Skeletal muscle cell (primary cell): ENCODE data around the gene ENOX2.
A peak's percentile ranks its signal among the peaks of the same experiment; 100 is the strongest.
"Not testable (repeated sequence)": the region's sequence is repeated elsewhere in the genome, so short reads cannot be mapped to it uniquely, and the experiment has no call there.

Experiments
- DNase-seq: peaks from one replicate; pipeline ENCODE4 v3.0.0-alpha.2; 2010; ENCODE audit warnings: low read depth
- H3K4me3 ChIP-seq: 2 replicates; pipeline ENCODE4 v1.5.1; 2011; ENCODE audit warnings: low read depth, mild to moderate bottlenecking, control low read depth, low read length, moderate library complexity

Gene ENOX2, protein sequence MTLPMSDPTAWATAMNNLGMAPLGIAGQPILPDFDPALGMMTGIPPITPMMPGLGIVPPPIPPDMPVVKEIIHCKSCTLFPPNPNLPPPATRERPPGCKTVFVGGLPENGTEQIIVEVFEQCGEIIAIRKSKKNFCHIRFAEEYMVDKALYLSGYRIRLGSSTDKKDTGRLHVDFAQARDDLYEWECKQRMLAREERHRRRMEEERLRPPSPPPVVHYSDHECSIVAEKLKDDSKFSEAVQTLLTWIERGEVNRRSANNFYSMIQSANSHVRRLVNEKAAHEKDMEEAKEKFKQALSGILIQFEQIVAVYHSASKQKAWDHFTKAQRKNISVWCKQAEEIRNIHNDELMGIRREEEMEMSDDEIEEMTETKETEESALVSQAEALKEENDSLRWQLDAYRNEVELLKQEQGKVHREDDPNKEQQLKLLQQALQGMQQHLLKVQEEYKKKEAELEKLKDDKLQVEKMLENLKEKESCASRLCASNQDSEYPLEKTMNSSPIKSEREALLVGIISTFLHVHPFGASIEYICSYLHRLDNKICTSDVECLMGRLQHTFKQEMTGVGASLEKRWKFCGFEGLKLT

DNA sequence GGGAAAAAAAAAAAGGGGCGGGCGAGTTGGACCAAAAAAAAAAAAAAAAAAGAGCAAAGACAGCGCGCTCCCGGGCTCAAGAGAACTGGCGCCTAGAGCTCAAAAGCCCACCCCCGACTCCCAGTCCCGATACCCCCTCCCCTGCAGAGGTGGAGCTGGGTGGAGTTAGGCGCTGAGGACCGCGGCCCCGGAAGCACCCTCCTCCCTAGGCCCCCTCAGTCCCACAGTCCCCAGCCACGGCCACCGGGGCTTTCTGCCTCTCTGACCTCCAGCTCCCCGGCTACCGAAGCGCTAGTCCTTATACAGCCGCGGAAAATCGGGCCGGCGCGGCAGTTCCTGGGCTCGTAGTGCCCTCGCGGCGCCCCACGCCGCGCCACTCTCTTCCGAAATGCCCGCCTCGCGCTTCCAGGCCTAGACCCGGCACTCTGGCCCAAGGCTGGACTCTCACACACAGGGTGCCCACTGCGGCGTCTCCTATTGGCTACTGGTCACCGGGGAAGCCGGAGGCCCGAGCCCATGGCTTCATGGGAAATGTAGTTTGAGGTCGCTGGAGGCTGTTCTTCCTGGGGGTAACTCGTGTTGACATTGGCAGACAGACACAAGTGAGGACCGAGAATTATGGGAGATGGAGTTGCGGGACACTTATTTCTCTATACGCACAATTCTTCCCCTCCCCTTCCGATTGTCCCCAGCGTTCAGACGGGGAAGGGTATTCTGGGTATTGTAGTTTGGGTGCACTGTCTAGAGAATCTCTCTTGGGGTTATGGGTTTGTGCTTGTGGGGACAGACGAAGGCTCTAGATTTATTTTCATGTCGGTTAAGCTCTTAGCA is at the start of gene ENOX2:
TSS of gene ENOX2 (minus strand) at position 427 of the 831 bp plus-strand sequence. CDS start 199,993 bp downstream, outside the sequence.
- peak; percentile 91 for DNase-seq
- H3K4me3 ChIP-seq = peak within 1 kb of the TSS; percentile 63

DNA sequence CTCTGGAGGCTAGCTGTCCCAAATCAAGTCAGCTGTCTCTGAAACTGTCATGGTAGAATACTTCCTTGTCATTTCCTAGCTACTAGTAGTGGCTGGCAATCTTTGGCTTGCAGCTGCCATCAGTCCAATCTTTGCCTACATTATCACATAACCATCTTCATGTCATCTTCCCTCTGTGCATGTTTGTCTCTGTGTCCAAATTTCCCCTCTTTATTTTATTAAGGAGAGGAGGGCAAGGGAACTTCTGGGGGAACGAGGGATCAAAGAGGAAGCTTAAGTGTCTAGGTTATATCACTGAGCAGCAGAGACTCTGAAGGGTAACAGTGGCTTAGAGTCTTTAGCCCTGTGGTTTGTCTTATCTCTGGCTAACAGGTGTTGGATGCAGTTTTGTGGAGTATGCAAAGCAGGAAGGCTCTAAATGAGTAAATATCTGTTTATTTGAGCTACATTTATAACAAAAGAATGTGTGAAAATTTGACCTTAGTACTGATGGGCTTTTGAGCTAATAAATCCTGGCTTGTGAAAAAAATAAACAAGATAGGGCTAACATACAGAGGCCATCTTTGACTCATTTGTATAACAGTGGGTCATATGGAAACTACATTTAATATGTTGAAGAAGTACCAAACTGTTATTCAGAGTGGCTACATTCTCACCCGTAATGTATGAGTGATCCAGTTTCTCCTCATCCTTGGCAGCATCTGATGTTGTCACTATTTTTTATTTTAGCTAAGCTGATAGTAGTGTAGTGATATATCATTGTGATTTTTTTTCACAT is 49.4 kb upstream of the ENOX2 start:
- H3K4me3 ChIP-seq = no peak overlapping the region

DNA sequence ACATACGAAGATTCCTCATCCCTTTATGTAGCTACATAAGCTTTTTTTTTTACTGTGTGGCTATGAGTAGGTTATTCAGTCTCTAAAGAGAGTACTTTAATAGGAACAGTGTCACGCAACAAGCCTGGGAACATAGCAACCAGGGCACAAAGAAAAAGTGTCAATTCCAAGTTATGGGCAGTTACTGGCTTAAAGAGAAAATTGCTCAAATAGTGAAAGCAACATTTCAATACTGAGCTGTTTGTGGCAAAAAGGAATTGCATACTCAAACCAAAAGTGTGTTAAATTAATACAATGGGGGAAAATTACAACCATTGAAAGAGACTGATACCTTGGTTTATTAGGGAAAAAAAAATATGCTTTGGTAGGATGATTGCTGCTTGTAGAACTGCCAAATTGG is 41.2 kb upstream of the ENOX2 start:
- no peak for DNase-seq
- H3K4me3 ChIP-seq = no peak overlapping the region

More for the DNA sequence above, 49.4 kb upstream of the ENOX2 start:
- no peak for DNase-seq

DNA sequence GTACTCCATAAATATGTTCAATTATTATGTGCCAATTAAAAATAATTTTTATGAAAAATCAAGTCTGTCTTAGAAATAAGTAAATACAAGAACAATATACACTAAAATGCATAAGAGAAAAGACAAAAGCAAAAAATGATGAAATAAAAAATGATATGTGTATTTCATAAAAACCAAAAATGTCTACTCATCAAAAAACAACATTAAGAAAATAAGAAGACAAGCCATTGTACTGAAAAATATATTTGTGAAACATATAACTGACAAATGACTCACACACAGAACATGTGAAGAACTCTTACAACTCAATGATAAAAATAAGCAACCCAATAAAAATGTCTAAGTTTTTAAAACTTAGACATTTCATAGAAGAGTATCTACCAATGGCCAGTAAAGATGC is 34.1 kb upstream of the ENOX2 start:
- no peak overlapping the region for H3K4me3 ChIP-seq
- no peak for DNase-seq

DNA sequence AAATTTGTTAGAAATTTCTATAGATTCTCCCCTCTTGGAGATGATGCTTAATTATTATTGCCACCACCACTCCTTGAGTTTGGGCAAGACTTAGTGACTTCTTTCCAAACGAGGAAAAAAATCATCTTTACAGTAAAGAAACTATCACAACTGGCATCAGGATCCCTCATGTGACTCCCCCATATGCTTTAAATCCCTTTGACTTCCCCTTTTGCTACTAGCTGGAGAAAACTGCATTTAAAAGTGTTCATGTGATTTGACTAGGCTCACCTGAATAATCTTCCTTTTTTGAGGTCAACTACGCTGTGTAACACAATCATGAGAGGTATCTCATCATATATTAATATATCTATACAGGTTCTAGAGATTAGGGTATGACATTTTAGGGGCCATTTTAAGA is 30.3 kb upstream of the ENOX2 start:
- DNase-seq = no peak

DNA sequence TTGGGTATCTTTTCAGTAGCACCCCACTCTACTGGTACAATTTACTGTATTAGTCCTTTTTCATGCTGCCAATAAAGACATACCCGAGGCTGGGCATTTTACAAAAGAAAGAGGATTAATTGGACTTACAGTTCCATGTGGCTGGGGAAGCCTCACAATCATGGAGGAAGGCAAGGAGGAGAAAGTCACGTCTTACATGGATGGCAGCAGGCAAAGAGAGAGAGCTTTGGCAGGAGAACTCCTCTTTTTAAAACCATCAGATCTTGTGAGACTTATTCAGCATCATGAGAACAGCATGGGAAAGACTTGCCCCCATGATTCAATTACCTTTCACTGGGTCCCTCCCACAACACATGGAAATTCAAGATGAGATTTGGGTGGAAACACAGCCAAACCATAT is 17.4 kb upstream of the ENOX2 start:
- not testable (repeated sequence) for DNase-seq, H3K4me3 ChIP-seq

More for the DNA sequence above, 30.3 kb upstream of the ENOX2 start:
- no peak overlapping the region for H3K4me3 ChIP-seq

DNA sequence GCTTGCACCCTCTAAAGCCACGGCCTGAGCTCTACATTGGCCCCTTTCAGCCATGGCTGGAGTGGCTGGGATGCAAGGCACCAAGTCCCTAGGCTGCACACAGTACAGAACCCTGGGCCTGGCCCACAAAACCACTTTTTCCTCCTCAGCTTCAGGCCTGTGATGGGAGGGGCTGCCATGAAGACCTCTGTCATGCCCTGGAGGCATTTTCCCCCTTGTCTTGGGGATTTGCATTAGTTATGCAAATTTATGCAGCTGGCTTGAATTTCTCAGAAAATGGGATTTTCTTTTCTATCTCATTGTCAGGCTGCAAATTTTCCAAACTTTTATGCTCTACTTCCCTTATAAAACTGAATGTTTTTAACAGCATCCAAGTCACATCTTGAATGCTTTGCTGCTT is 16.7 kb upstream of the ENOX2 start:
- DNase-seq, H3K4me3 ChIP-seq: not testable (repeated sequence)

DNA sequence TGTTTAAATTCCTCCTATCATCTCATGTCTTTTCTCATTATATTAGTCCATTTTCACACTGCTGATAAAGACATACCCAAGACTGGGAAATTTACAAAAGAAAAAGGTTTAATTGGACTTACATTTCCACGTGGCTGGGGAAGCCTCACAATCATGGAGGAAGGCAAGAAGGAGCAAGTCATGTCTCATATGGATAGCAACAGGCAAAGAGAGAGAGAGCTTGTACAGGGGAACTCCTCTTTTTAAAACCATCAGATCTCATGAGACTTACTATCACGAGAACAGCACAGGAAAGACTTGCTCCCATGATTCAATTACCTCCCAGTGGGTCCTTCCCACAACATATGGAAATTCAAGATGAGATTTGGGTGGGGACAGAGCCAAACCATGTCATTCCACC is 15.5 kb upstream of the ENOX2 start:
- H3K4me3 ChIP-seq = not testable (repeated sequence)

DNA sequence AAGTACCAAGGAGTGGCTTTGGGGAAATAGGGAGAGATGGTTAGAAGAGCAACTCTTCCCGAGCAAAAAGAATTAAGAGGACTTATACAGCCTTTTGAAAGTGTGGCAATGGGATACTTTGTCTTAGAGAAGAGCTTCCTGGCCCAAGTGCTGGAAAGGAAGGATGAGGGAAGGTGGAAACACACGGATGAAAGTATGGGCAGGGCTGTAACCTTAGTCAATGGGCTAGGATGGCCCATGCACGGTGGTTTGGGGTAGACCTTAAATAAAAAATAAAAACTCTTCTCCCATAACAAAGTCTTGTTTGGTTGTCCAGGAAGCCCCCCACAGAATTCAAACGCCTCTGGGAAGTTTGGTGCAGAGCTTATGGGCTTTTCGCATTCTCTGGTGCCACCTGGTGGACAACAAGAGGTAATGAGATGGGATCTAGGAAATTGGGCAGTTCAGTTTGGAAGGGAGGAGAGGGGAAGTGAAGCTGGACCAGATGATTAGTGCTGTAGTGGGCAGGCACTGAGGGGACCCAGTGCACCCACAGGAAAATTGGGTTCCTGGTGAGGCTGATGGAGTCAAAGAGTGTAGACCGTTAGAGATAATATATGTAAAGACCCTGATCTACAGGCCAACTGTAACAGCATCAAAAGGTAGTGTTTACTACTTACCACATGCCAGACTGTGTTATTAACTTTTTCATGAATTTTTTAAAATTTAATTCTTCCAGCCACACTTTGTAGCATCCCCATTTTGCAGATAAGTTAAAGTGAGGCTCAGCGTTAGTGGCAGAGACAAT is 13.8 kb upstream of the ENOX2 start:
- no peak for DNase-seq

More for the DNA sequence above, 15.5 kb upstream of the ENOX2 start:
- not testable (repeated sequence) for DNase-seq

DNA sequence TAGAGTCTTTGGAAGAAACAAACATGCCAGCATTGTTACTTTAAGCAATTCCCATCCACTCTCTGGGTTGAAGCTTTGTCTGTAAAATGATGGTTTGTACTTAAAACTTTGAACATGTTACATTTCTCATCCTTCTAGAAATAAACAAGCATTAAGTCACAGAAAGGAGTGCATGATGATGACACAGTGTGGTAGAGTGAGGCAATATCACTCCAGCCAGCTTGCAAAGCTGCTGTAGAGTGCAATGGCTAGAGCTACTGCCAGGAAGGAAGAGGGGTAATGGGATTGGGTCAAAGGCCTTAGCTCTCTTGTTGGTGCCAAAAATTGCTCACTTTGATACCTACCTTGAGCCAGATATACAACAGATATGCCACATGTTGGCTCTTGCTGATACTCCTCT is 12.3 kb upstream of the ENOX2 start:
- no peak overlapping the region for H3K4me3 ChIP-seq
- DNase-seq = no peak

More for the DNA sequence above, 13.8 kb upstream of the ENOX2 start:
- no peak overlapping the region for H3K4me3 ChIP-seq

DNA sequence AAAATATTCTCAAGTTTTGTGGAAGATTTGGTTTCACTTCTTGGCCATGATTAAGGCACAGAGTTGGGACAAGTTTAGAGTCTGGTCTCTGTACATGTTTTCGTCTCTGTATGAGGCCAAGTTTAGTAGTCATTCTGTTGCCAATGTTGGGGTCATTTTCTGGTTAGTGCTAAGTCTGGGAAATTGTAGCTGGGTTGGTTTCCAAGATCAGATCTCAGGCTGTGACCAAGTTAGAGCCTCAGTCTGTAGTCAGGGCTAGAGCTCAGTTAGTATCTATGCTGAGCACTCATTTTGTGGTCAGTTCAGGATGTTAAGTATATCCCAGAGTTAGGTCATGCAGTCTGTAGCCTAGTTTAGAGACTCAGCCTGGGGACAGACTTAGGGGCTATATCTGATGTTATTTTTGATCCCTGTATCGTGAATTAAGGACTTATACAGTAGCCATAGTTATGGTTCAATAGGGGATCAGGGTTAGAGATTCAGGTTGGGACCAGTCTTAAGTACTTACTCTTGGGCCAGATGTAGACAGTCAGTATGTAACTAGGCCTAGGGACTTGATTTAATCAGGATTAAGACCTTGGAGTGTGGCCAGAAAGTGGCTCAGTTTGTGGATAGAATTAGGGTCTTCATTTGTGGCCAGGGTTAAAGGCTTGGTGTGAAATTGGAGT is 6.6 kb upstream of the ENOX2 start:
- H3K4me3 ChIP-seq = no peak overlapping the region
- no peak for DNase-seq

DNA sequence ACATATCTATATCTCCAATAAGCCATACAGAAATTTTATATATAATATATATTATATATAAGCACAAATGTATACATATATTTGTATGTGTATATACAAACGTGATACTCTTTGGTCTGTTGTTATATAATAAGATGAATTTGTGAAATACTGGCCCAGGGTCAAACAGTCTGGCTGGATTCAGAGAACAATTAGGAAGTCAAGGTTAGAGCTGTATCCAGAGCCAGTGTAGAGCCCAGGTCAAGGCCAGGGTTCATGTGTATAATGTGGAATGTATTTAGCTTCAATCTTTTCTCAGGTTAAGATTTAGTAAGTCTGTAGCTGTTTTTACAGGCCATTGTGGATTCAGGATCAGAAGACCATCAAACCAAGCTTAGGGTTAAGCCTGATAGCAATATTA is 3.8 kb upstream of the ENOX2 start:
- DNase-seq = no peak
- no peak overlapping the region for H3K4me3 ChIP-seq

DNA sequence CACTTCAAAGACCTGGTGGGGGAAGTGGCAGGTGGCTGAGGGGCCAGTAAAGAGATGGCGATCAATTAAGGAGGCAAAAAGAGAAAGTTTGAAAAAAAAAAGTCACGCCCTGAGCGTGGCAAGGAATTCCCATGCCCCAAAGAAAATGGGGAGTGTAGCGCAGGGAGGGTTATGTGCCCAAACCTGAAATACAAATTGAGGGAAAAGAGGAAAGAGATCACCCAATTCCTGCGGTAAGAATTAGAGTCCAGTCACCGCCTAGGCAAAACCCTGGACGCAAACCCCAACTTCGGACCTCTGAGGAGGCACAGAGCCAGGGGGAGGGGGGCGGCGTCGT is 595 bp downstream of the ENOX2 start:
- no peak for DNase-seq
- H3K4me3 ChIP-seq = peak overlapping the region; percentile 63

DNA sequence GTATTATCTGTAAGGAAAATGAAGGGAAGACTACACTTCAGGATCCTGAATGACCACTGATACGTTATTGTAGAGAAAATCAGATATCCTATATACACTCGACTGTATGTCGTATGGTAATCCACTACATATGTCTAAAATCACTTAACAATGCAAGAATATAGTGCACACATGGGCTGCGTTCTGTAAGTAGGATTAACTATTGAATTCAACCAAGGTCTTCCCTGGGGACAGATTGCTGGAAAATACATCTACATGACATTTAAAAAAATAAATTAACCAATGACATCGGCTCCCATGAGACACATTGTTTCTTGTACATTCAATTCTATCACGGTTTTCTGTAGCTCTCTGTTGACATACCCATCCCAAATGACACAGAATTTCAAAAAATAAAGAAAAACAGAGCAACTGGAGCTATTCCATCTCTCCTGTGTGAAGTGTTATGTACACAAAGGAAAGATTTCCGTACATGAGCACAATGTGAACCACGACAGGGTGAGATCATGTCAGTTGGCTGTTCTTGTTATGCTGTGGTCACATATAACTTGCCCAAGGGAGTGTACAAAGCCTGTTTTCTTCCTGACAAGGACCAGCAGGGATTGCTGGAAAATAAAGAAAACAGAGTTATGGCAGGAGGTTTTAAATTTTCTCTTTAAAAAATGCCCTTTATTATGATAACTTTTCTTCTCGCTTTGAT is 6.1 kb downstream of the ENOX2 start:
- DNase-seq = no peak
- no peak overlapping the region for H3K4me3 ChIP-seq

DNA sequence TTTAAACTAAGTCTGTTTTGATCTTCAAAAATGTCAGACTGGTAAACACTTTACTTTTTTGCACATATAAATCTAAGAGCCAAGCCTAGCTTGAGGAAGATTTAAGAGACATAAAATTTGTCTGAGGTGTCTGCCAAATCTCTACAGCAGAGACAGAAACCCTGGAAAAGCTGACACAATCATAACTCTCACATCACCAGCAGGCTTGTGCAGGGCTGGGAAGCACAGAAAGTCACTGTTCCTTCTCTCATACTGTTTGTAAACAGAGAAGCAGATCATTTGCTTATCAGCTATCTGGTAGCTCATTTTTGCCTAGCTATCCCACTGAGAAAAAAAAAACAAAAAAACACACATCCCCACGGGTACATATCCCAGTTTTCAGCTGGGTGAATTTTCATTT is 7.0 kb downstream of the ENOX2 start:
- no peak for DNase-seq
- no peak overlapping the region for H3K4me3 ChIP-seq

DNA sequence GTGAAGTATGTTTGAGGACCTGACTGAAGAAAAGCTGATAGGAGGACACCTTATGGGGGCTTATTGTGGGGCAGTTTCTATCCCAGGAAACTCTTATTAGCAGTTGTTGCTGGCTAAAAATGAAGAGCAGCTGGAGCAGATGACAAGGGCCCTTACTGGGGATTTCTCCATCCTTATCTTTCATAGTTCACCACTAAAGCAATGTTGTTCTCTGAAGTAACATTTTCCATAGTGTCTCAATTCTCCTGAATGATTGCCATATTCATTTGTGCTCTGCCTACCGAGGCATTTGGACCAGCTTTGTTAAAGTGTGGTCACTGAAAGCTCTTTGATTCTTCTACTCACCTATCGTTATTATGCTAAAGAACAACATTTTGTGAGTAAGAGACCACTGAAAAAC is 7.7 kb downstream of the ENOX2 start:
- no peak for DNase-seq
- no peak overlapping the region for H3K4me3 ChIP-seq

DNA sequence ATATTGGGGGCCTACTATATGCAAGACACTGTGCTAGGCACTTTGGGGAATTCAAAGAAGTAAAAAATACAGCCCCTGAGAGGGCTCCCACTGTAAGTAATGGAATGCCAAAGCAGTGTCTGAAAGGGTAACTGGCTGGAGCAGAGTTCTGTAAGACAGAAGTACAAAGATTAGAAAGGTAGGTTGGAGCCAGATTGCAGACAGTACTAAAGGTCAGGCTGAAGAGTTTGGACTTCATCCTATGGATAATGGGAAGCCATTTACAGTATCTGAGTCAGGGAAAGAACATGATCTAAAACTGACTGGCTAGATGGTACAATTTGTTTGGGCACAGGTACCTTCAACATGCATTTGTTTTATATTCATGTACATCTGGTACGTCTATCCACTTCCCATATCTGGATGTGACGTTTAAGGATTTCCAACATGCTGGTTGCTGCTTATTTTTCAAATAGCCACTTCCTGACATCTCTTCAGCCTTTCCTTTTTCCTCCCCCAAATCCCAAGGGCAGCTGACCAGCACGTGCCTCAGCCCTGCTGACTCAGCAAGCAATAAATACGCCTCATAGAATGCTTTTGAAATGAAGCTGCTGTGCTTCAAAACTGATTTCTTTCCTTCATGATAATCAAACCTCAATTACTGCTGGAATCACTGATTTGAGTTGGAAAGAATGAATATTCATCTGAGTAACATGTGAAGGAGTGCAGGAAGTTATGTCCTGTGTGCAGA is 9.5 kb downstream of the ENOX2 start:
- no peak overlapping the region for H3K4me3 ChIP-seq
- no peak for DNase-seq
